A673 (cell line): ENCODE results near the gene SLC9A1. TPM values are rescaled to one million over a fixed set of nuclear protein-coding genes. Genes with fewer than 3 reads are reported as not detected.
A peak's percentile ranks its signal among the peaks of the same experiment; 100 is the strongest.

ENCODE experiments used
- BruUV-seq: library from RNA; stranded (reverse); fragments of 400-500 nt; replicated peaks from 2 replicates; lab custom pipeline; 2021; lab: Mats Ljungman, UMichigan
- CTCF ChIA-PET: fragments of 300-600 bp; sonication (Branson Sonifier 250); formaldehyde crosslinking; loops from one replicate; lab custom pipeline; 2022; ENCODE audit warnings: antibody characterized with exemption; lab: Charles Lee
- POLR2A ChIA-PET: fragments of 300-600 bp; sonication (Branson Sonifier 250); formaldehyde crosslinking; loops from one replicate; lab custom pipeline; 2022; ENCODE audit warnings: antibody characterized with exemption; ENCODE audit not compliant: low non-redundant PET; lab: Charles Lee
- DNase-seq: peaks from one replicate; pipeline ENCODE4 v3.0.0-alpha.2; 2015; ENCODE audit warnings: low spot score
- H3K27ac ChIP-seq: fragments of 200-600 bp; sonication (generic); 2 replicates; pipeline ENCODE4 v1.5.1; 2016; ENCODE audit warnings: mixed run types, low read depth, mild to moderate bottlenecking, mixed read lengths, antibody characterized with exemption, low read length; ENCODE audit not compliant: poor library complexity, severe bottlenecking
- H3K27me3 ChIP-seq: fragments of 200-600 bp; sonication (generic); replicated peaks from 2 replicates; pipeline ENCODE4 v1.6.1; 2017; ENCODE audit warnings: mixed run types, low read depth, mild to moderate bottlenecking, mixed read lengths, antibody characterized with exemption, low read length; ENCODE audit not compliant: insufficient read depth, poor library complexity
- H3K36me3 ChIP-seq: fragments of 200-600 bp; sonication (generic); 2 replicates; pipeline ENCODE4 v1.6.1; 2016; ENCODE audit warnings: mixed run types, mild to moderate bottlenecking, mixed read lengths, antibody characterized with exemption, low read length; ENCODE audit not compliant: insufficient read depth, poor library complexity, severe bottlenecking
- H3K4me1 ChIP-seq: fragments of 200-600 bp; sonication (generic); 2 replicates; pipeline ENCODE4 v1.6.1; 2017; ENCODE audit warnings: mixed run types, mild to moderate bottlenecking, mixed read lengths, antibody characterized with exemption, low read length; ENCODE audit not compliant: insufficient read depth, poor library complexity, severe bottlenecking
- H3K4me3 ChIP-seq: fragments of 200-600 bp; sonication (generic); 2 replicates; pipeline ENCODE4 v1.5.1; 2016; ENCODE audit warnings: low read depth, mixed run types, mild to moderate bottlenecking, mixed read lengths, low read length; ENCODE audit not compliant: poor library complexity, severe bottlenecking
- H3K9me3 ChIP-seq: fragments of 200-600 bp; sonication (generic); 2 replicates; pipeline ENCODE4 v1.6.1; 2016; ENCODE audit warnings: mixed run types, low read depth, mild to moderate bottlenecking, mixed read lengths, antibody characterized with exemption, low read length; ENCODE audit not compliant: poor library complexity, severe bottlenecking
- EZH2 ChIP-seq: fragments of 200-600 bp; sonication (generic); IDR thresholded peaks from 2 replicates; pipeline ENCODE4 v1.6.1; 2017; ENCODE audit warnings: borderline replicate concordance, low read depth, mild to moderate bottlenecking, mixed read lengths, antibody characterized with exemption, low read length; ENCODE audit not compliant: poor library complexity, severe bottlenecking
- intact Hi-C: fragments of 100-400 bp; cut with micrococcal nuclease; formaldehyde crosslinking; loops from one replicate; pipeline ENCODE4 v1.10.0; 2022; ENCODE audit not compliant: unreplicated experiment
- total RNA-seq: library from RNA; stranded (reverse); gene quantifications from 2 replicates; pipeline ENCODE4 v1.2.3, GENCODE V29; 2021
- TF ChIP-seq, protein P1 (sequence below): fragments of 300-800, 200-600 bp; sonication (generic); conservative IDR thresholded peaks from 2 replicates; pipeline ENCODE4 v1.5.1; 2017; ENCODE audit warnings: low read depth, mild to moderate bottlenecking, antibody characterized with exemption, low read length, moderate library complexity, mixed read lengths

SLC9A1 gene
- total RNA-seq, 1 experiment from 2014 or later = 30.2 TPM

DNA sequence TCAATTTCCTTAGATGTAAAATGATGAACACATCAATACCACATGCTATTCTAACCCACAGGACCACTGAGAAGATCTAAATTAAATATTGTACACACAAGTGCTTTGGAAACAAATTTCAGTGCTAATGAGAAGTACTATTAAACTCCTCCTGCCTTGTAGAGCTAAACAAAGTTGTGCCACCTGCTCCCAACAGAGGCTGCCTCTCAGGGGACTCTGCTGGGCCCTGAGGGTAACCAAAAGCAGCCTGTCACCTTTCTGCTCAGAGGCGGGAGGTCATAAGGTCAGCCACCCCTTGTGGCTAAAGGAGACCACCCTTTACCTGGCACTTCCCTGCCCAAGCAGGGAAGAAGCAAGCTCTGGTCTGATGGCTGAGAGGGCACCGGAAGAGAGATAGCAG, 6.3 kb downstream of the SLC9A1 start:
- no peaks in the 10 kb centered on the region for H3K36me3 ChIP-seq
- H3K4me1 ChIP-seq = peaks cover 38% of the 10 kb centered on the region
- BruUV-seq = no TSS peak
- no peak overlapping the region for H3K27ac ChIP-seq
- H3K27me3 ChIP-seq = no peaks in the 10 kb centered on the region
- intact Hi-C loops = no loop called here
- no peaks in the 10 kb centered on the region for H3K9me3 ChIP-seq
- ChIA-PET CTCF (interaction anchor here (0.6 kb wide), 1 partner anchor 27 kb away, joined by 14 read pairs; no protein-coding TSS in a partner anchor), POLR2A (no interaction called here)
- TF ChIP-seq, protein P1, sequence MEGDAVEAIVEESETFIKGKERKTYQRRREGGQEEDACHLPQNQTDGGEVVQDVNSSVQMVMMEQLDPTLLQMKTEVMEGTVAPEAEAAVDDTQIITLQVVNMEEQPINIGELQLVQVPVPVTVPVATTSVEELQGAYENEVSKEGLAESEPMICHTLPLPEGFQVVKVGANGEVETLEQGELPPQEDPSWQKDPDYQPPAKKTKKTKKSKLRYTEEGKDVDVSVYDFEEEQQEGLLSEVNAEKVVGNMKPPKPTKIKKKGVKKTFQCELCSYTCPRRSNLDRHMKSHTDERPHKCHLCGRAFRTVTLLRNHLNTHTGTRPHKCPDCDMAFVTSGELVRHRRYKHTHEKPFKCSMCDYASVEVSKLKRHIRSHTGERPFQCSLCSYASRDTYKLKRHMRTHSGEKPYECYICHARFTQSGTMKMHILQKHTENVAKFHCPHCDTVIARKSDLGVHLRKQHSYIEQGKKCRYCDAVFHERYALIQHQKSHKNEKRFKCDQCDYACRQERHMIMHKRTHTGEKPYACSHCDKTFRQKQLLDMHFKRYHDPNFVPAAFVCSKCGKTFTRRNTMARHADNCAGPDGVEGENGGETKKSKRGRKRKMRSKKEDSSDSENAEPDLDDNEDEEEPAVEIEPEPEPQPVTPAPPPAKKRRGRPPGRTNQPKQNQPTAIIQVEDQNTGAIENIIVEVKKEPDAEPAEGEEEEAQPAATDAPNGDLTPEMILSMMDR = no peak
- no peak for TF ChIP-seq EZH2
- DNase-seq = no peak
- H3K4me3 ChIP-seq = no peak overlapping the region

GRCh38 chr1:27147842-27148518, 6.9 kb downstream of the SLC9A1 start:
- Histone ChIP-seq H3K4me3 (no peak overlapping the region), H3K27me3 (no peaks in the 10 kb centered on the region), H3K4me1 (peaks cover 37% of the 10 kb centered on the region), H3K36me3 (no peaks in the 10 kb centered on the region), H3K9me3 (no peaks in the 10 kb centered on the region), H3K27ac (no peak overlapping the region)
- DNase-seq = no peak
- TF ChIP-seq EZH2 = no peak
- TF ChIP-seq, protein P1 = no peak
- CTCF ChIA-PET = no interaction called here
- BruUV-seq = no TSS peak
- intact Hi-C loops = no loop called here
- POLR2A ChIA-PET = no interaction called here

GRCh38 chr1:27145934-27146354, 9.0 kb downstream of the SLC9A1 start:
- H3K27ac ChIP-seq = peak overlapping the region; percentile 60
- H3K9me3 ChIP-seq = no peaks in the 10 kb centered on the region
- no TSS peak for BruUV-seq
- DNase-seq = peak; percentile 30
- ChIA-PET CTCF (interaction anchor here (1.0 kb wide), 1 partner anchor 9 kb away, joined by 4 read pairs; the partner anchor contains the start of gene SLC9A1), POLR2A (no interaction called here)
- peaks cover 31% of the 10 kb centered on the region for H3K4me1 ChIP-seq
- H3K27me3 ChIP-seq = no peaks in the 10 kb centered on the region
- H3K36me3 ChIP-seq = no peaks in the 10 kb centered on the region
- intact Hi-C loops = no loop called here
- no peak for TF ChIP-seq EZH2
- TF ChIP-seq, protein P1 = no peak
- H3K4me3 ChIP-seq = no peak overlapping the region
